Measurements from ENCODE around the gene PRPF38A.
A peak's percentile ranks its signal among the peaks of the same experiment; 100 is the strongest.

PRPF38A gene

GRCh38 chr1:52400131-52400530 lies 4.3 kb upstream of the PRPF38A start:
- DNase-seq, result no peak

- DNase-seq, result peak in 1 of 4 experiments; percentile 4
These were observed 1.6 kb upstream of the PRPF38A start for GRCh38 chr1:52402860-52403240.

DNA sequence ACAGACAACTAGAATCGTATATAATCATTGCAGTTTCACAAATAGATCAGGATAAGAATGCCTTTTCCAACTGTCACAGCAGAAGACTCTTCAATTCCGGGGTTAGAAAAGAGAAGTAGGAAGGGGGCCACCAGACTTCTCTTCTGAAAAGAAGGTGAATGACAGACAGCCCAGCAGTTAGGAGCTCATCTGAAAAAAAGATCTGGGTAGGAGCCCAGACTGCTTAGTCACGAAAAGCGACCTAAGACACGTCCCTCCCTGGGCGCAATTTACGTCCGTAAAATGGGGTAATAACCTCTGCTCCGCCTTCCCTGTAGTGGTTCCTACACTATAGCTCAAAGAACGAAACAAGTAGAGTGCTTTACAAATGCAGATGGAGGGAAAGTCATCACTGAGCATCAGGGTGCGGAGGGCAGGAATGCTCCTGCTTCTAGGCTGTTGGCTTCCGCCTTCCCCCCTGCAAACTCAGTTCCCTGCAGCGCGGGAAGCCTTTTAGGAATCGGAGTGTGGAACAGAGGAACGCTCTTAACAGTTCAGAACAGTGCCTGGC lies 761 bp upstream of the PRPF38A start:
- peak; percentile 79 to 89 (median 81) for DNase-seq

GRCh38 chr1:52404975-52405338 lies 555 bp downstream of the PRPF38A start:
- DNase-seq, result no peak

- no peak for DNase-seq
These were observed 9.1 kb downstream of the PRPF38A start for GRCh38 chr1:52413410-52413989.

DNA sequence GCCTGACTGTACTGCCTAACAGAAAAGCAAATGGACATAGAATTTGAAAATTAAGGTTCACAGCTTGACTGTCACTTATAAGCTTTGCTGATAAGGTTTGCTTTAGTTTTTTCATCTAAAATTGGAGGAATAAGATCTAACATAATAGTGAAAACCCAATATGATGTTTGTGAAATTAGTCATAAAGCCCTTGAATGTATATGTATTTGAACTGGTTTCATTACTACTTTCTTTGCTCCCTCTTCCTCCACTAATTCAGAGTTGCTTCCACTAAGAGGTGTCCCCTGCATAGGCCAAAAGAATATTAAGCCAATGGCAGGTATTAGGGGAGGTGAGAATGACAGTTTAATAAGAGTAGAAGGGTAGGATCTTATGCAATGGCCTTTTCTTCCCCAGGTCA lies 10.5 kb downstream of the PRPF38A start:
- no peak for DNase-seq

- DNase-seq, result no peak
These were observed 12.4 kb downstream of the PRPF38A start for GRCh38 chr1:52416811-52417210.

DNA sequence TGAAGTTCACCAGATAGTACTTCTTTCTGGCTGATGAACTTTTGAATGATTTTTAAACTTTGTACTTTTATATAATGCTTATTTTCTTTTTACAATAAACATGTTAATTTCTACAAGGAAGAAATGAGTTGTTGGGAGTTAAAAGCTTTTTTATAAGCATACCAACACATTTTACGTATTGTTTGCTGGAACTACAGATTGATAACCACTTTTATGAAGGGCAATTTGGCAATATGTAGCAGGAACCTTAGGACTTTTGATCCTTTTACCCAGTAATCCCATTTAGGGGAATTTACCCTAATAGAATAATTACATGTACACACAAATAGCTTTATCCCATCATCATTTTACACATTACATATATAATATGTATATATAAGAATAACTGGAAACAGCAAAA lies 16.3 kb downstream of the PRPF38A start:
- DNase-seq, result no peak

- no peak for DNase-seq
These were observed 18.7 kb downstream of the PRPF38A start for GRCh38 chr1:52423055-52423454.

DNA sequence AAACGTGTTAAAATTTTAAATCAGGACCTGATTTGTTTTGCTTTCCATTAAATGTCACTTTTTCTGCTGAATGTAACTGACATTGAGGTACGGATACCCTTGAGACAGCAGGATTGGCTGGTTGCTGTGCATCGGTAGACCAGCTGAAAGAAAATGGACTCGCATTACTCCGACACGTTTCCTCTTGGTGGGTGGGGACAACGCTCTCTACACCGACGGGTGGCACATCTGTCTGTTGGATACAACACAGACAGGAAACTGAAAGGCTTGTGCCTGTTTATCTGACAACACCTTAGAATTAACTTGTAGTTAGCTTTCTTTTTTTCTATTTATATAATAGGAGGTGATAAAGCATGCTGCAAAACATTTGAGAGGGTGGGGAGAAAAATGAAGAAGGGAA lies 19.4 kb downstream of the PRPF38A start:
- DNase-seq, result no peak

- DNase-seq, result peak; percentile 9 to 35 (median 23)
These were observed 19.8 kb downstream of the PRPF38A start for GRCh38 chr1:52424231-52424636.

DNA sequence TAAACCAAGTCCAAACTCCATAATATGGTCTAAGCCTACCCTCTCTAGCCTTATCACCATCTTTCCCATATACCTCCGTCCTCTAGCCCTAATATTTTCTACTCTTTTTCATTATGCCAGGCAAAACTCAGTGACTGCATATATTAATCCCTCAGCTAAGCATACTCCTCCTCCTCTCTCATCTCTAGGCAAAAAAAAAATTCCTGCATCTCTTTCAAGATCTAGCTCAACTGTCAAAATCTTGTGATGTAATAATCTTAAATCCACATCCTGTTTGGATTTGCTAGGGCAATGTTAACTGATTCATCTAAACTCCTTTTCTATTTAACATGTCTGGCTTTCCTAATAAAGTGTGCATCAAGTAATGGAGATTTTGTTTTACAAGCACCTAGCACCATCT lies 20.4 kb downstream of the PRPF38A start:
- no peak for DNase-seq

GRCh38 chr1:52426371-52426770 lies 22.0 kb downstream of the PRPF38A start:
- DNase-seq, result no peak

DNA sequence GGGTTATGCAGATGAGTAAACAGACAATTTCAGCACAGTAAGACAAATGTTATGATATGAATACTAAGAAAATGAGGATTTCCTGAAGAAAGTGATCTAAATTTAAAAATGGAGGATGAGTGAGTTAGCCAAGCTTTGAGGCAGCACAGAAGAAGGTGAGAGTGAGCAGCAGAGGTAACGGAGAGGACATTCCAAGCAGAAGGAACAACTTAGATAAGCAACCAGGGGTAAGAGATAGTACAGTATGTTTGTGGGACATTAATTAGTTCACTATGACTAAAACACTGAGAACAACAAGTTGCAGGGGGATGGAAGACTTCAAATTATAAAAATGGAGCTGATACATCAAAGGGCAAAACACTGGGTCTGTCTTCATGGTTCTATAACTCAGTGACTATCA lies 22.8 kb downstream of the PRPF38A start:
- DNase-seq, result no peak

DNA sequence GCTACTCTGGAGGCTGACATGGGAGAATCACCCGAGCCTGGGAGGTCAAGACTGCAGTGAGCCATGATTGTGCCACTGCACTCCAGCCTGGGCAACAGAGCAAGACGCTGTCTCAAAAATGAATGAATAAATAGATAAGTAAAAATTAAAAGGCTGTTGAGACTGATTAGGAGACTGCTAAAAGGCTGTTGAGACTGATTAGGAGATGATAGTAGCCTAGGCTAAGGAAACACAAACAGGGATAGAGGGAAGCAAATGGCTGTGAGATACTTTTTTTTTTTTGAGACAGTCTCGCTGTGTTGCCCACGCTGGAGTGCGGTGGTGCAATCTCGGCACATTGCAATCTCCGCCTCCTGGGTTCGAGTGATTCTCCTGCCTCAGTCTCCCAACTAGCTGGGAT lies 28.4 kb downstream of the PRPF38A start:
- no peak for DNase-seq

DNA sequence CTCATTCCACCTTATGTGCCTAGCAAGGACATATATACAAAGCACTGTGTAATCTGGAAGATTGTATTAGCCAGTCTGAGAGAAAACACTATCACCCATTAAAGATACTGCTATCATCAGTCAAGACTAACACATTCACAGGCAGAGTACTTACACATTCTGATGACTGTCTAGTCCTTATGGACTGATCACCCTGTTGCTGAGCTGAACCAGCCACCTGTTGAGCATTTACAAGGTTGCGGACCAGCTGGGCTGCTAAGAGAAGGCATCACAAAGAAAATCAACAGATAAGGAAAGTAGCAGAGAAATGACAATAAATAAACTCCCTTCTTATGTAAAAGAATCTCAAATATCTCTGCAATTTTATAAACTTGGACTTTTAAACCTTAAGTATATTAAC lies 30.8 kb downstream of the PRPF38A start:
- no peak for DNase-seq

DNA sequence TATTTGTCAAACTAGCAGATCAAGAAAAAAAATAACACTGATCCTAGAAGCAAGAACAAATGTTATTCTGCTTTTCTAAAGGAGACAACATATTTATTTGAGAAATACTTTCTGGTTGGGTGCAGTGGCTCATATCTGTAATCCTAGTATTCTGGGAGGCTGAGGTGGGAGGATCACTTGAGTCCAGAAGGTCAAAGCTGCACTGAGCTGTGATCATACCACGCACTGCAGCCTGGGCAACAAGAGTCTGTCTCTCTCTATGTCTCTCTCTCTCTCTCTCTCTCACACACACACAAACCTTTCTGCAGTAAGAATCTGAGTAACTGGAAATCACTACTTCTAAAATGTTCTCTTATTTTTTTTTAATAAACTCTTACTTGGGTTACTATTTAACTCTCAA lies 31.2 kb downstream of the PRPF38A start:
- no peak for DNase-seq

DNA sequence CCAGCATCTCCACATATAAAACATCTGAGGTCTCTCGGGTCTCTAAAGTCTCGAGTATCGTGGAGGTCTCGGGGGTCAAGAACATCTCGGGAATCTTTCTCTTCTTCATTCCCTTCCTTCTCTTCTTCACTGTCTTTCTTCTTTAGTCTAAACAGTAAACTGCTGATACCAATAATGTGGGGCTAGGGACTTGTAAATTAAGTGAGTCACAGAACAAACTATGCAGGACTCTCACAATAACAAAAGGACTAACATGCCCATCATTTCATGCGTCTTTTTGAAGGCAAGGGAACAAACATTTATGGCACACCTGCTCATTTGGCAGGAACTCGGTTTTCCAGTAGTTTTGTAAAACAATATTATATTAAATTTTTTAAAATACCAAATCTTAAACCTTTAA lies 32.4 kb downstream of the PRPF38A start:
- no peak for DNase-seq

- DNase-seq, result peak in 1 of 4 experiments; percentile 17
These were observed 35.6 kb downstream of the PRPF38A start for GRCh38 chr1:52439976-52440375.

DNA sequence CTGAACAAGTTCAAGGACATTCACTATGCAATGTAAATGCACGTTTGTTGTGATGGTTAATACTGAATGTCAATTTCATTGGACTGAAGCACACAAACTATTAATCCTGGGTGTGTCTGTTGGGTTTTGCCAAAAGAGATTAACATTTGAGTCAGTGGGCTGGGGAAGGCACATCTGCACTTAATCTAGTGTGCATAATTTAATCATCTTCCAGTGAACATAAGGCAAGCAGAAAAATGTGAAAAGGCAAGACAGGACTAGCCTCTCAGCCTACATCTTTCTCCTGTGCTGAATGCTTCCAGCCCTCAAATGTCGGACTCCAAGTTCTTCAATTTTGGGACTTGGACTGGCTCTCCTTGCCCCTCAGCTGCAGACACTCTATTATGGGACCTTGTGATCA lies 40.1 kb downstream of the PRPF38A start:
- DNase-seq, result no peak

DNA sequence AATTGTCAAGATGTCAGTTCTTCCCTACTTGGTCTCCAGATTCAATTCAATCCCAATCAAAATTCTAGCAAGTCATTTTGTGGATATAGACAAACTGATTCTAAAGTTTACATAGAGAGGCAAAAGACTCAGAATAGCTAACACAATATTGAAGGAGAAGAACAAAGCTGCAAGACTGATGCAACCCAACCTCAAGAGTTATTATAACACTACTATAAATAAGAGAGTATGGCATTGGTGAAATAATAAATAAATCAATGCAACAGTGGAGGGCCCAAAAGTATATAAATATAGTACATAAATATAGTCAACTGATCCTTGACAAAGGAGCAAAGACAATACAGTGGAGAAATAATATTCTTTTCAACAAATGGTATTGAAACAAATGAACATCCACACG lies 49.7 kb downstream of the PRPF38A start:
- DNase-seq, result no peak

DNA sequence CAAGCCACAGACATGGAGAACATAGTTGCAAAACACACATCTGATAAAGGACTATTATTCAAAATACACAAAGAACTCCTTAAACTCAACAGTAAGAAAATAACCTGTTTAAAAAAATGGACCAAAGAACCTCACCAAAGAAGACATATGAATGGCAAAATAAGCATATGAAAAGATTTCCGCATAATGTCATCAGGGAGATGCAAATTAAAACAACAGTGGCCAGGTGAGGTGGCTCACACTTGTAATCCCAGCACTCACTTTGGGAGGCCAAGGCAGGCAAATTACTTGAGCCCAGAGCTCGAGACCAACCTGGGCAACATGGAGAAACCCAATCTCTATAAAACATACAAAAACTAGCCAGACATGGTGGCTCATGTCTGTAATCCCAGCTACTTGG lies 50.4 kb downstream of the PRPF38A start:
- no peak for DNase-seq

DNA sequence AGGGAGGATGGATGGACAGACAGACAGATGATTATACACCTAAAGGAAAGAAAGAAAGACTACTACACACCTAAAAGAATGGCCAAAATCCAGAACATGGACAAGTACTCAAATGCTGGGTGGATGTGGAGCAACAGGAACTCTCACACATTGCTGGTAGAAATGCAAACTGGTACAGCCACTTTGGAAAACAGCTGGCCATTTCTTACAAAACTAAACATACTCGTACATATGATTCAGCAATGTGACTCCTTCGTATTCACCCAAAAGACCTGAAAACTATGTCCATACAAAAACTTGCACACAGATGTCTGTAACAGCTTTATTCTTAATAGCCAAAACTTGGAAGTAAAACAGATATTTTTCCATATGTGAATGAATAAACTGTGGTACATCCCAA lies 51.3 kb downstream of the PRPF38A start:
- DNase-seq, result no peak

GRCh38 chr1:52460694-52461093 lies 56.3 kb downstream of the PRPF38A start:
- DNase-seq, result no peak

GRCh38 chr1:52461821-52462220 lies 57.4 kb downstream of the PRPF38A start:
- DNase-seq, result no peak
